GM18508 (cell line): ENCODE measurements around the gene PSKH1.

Experiments
- ATAC-seq: cut with Tn5 transposase; IDR thresholded peaks from one replicate; pipeline ENCODE4 v1.9.1; 2021; ENCODE audit warnings: moderate number of reproducible peaks; ENCODE audit not compliant: insufficient read depth, unreplicated experiment

The PSKH1 gene

GRCh38 chr16:67953641-67954375, 60.8 kb downstream of the PSKH1 start:
- ATAC-seq: no peak

GRCh38 chr16:67954421-67955196, 61.6 kb downstream of the PSKH1 start:
- ATAC-seq: no peak

- ATAC-seq: no peak
Measured at GRCh38 chr16:67957622-67958021, 64.6 kb downstream of the PSKH1 start.

- no peak for ATAC-seq
Measured at GRCh38 chr16:67959536-67960329, 66.7 kb downstream of the PSKH1 start.

- ATAC-seq: no peak
Measured at GRCh38 chr16:67961551-67961957, 68.5 kb downstream of the PSKH1 start.

GRCh38 chr16:67962135-67962534, 69.1 kb downstream of the PSKH1 start:
- no peak for ATAC-seq

- no peak for ATAC-seq
Measured at GRCh38 chr16:67963292-67963661, 70.2 kb downstream of the PSKH1 start.

- ATAC-seq: no peak
Measured at GRCh38 chr16:67963662-67964321, 70.7 kb downstream of the PSKH1 start.

- ATAC-seq: no peak
Measured at GRCh38 chr16:67964477-67965131, 71.5 kb downstream of the PSKH1 start.

GRCh38 chr16:67965668-67966548, 72.9 kb downstream of the PSKH1 start:
- no peak for ATAC-seq

- no peak for ATAC-seq
Measured at GRCh38 chr16:67966549-67967182, 73.6 kb downstream of the PSKH1 start.

GRCh38 chr16:67967183-67967957, 74.3 kb downstream of the PSKH1 start:
- ATAC-seq: no peak

- ATAC-seq: no peak
Measured at GRCh38 chr16:67967958-67968399, 74.9 kb downstream of the PSKH1 start.

GRCh38 chr16:67968400-67969253, 75.6 kb downstream of the PSKH1 start, which contains the start of gene SLC12A4:
Gene SLC12A4, minus strand, starts transcription at chr16:67968637. Its CDS starts 84 bp downstream, at chr16:67968553.
- no peak for ATAC-seq

GRCh38 chr16:67969254-67970039, 76.4 kb downstream of the PSKH1 start:
- ATAC-seq: no peak

GRCh38 chr16:67971111-67971510, 78.1 kb downstream of the PSKH1 start:
- no peak for ATAC-seq
